GM19397 (cell line): ENCODE measurements around the gene ZNF529.

Experiments
- ATAC-seq: cut with Tn5 transposase; IDR thresholded peaks from one replicate; pipeline ENCODE4 v1.9.1; 2021; ENCODE audit warnings: mild to moderate bottlenecking, moderate library complexity; ENCODE audit not compliant: unreplicated experiment

The ZNF529 gene

DNA sequence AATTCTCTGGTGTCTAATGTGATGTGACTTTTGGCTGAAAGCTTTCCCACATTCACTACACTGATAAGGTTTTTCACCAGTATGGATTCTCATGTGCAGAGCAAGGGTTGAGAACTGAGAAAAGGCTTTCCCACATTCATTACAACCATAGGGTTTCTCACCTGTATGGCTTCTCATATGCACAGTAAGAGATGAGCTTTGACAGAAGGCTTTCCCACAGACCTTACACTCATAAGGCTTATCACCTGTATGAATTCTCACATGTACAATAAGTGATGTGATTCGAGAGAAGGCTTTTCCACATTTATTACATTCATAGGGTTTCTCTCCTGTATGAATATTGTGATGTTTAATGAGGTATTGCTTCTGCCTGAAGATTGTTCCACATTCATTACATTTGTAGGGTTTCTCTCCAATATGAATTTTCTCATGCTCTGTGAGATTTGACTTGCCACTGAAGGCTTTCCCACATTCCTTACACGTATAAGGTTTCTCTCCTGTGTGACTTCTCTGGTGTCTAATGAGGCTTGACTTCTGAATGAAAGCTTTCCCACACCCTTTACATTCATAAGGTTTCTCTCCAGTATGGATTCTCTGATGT is 59.0 kb downstream of the ZNF529 start:
- no peak for ATAC-seq

DNA sequence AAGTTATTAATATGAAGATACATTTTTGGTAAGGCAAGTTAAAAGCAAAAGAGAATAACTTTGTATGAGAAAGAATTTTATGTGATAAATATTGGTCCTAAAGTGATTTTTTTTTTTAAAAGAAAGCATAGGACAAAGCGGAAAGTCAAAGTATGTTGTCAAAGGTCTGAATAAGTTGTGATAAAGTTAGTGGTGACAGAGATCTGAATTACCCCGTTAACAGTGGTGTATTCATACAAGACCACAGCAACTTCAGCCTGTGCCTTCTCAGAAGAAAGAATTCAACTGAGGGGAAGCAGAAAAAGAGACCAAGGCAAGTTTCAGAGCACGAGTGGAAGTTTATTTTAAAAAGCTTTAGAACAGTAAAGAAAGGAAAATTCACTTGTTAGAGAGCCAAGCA is 64.8 kb downstream of the ZNF529 start:
- ATAC-seq, result no peak

DNA sequence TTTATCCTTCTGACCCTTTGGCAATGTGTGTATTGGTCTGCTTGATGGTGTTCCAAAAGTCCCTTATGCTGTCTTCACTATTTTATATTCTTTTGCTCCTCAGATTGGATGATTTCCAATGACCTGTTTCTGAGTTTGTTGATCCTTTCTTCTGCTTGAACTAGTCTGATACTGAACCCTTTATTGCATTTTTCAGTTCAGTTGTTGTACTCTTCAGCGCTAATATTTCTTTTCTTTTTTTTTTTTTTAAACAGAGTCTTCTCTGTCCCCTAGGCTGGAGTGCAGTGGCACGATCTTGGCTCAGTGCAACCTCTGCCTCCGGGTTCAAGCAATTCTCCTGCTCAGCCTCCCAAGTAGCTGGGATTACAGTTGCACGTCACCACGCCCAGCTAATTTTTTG is 71.1 kb downstream of the ZNF529 start:
- ATAC-seq, result no peak

DNA sequence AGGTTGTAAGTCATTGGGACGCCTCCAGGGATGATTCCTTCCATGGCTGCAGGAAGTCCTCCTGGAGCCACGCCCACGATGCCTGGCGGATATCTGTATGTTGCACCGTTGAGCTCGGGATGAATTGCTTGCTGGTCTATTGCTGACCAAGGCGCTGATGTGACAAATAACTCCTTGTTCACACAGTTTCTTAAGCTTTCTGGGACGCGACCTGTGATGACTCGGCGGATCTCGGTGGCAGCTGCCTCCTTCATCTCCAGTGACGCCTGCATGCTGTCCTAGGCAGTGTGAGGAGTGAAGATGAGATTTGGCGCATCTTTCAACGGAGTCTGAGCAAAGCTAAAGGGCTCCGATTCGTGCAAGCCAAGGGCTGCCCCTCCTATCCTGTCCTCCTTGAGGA is 76.1 kb downstream of the ZNF529 start:
- ATAC-seq, result no peak
